Heart left ventricle (tissue), 13 donors: ENCODE results near the gene CPNE4.

Experiments
- POLR2A ChIP-seq, 2 donors: fragments of 450-650 bp; IDR thresholded peaks; one replicate each; pipeline ENCODE4 v1.6.1; 2017; ENCODE audit warnings: antibody characterized with exemption in 2 of 2, mild to moderate bottlenecking in 2 of 2, moderate library complexity in 2 of 2
- TF ChIP-seq, protein P1 (sequence below), 12 donors: fragments of 200-600 bp; sonication (generic) in 4 of 12; IDR thresholded peaks; one replicate each; pipeline versions ENCODE4 v1.5.0 to v1.8.0; 2018 to 2022; ENCODE audit warnings: antibody characterized with exemption in 12 of 12, mild to moderate bottlenecking in 5 of 12
- donor health status: ischemic (EF 13 %, LVEDD 7.1; RV severe dilation, severe dysfunction).
- donor health status: DM: no; HTN: yes; CAD: no.
- donor health status: DM: no; HTN: no; CAD: no.
- donor health status: ischemic (EF 25% LVEDD 6.9; RV normal size, moderate dysfunction).
- donor health status: ischemic (EF 25% LVEDD 5.7; RV mildly dilated, moderate dysfunction).
- donor health status: ischemic (EF 35%, LVEDD 5.7; RV mildly dilated, moderate dysfunction).
- donor health status: nonischemic (EF 11% LVEDD 7.7; RV severe dilation, severe dysfunction).
- donor health status: DM: yes; HTN: yes; CAD: no.
- donor health status: PGD.
- donor health status: ischemic (EF 29% LVEDD 5.4; RV normal size, mild dysfunction).
- donor health status: nonischemic (EF 23%, LVEDD 6.1; RV moderate dilation, normal function).

- TF ChIP-seq, protein P1, sequence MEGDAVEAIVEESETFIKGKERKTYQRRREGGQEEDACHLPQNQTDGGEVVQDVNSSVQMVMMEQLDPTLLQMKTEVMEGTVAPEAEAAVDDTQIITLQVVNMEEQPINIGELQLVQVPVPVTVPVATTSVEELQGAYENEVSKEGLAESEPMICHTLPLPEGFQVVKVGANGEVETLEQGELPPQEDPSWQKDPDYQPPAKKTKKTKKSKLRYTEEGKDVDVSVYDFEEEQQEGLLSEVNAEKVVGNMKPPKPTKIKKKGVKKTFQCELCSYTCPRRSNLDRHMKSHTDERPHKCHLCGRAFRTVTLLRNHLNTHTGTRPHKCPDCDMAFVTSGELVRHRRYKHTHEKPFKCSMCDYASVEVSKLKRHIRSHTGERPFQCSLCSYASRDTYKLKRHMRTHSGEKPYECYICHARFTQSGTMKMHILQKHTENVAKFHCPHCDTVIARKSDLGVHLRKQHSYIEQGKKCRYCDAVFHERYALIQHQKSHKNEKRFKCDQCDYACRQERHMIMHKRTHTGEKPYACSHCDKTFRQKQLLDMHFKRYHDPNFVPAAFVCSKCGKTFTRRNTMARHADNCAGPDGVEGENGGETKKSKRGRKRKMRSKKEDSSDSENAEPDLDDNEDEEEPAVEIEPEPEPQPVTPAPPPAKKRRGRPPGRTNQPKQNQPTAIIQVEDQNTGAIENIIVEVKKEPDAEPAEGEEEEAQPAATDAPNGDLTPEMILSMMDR (IDR thresholded peaks at IDR 0.05) = no peak
- TF ChIP-seq POLR2A (IDR thresholded peaks at IDR 0.05) = no peak
Observed at GRCh38 chr3:131895766-131896165, 139.0 kb downstream of the CPNE4 start.
